IPS-18a (cell line): ENCODE results near the gene KLF9.
"Not testable (repeated sequence)": the region's sequence is repeated elsewhere in the genome, so short reads cannot be mapped to it uniquely, and the experiment has no call there.

Source experiments
- H3K27ac ChIP-seq: one replicate; pipeline ENCODE4 v1.5.1; 2013; ENCODE audit warnings: low read length
- H3K27me3 ChIP-seq: one replicate; pipeline ENCODE4 v1.6.1; 2013; ENCODE audit warnings: mild to moderate bottlenecking, low read length; ENCODE audit not compliant: control insufficient read depth, insufficient read depth
- H3K36me3 ChIP-seq: one replicate; pipeline ENCODE4 v1.6.1; 2013; ENCODE audit warnings: low read depth, low read length; ENCODE audit not compliant: control insufficient read depth
- H3K4me1 ChIP-seq: one replicate; pipeline ENCODE4 v1.6.1; 2013; ENCODE audit warnings: low read depth, low read length; ENCODE audit not compliant: control insufficient read depth
- H3K4me3 ChIP-seq: one replicate; pipeline ENCODE4 v1.5.1; 2013; ENCODE audit warnings: low read length
- H3K9ac ChIP-seq: one replicate; pipeline ENCODE4 v1.6.1; 2013; ENCODE audit warnings: mild to moderate bottlenecking, low read length, moderate library complexity
- H3K9me3 ChIP-seq: one replicate; pipeline ENCODE4 v1.6.1; 2013; ENCODE audit warnings: low read depth, low read length; ENCODE audit not compliant: control insufficient read depth

The KLF9 gene

GRCh38 chr9:70402213-70402612 lies 12.2 kb downstream of the KLF9 start:
- H3K4me3 ChIP-seq: no peak overlapping the region
- H3K27ac ChIP-seq: no peak overlapping the region
- H3K9ac ChIP-seq: no peak overlapping the region
- no peaks in the 10 kb centered on the region for H3K9me3 ChIP-seq
- no peaks in the 10 kb centered on the region for H3K27me3 ChIP-seq
- H3K36me3 ChIP-seq: no peaks in the 10 kb centered on the region
- peaks cover 12% of the 10 kb centered on the region for H3K4me1 ChIP-seq

- H3K9ac ChIP-seq, H3K27me3 ChIP-seq, H3K36me3 ChIP-seq, H3K4me3 ChIP-seq, H3K4me1 ChIP-seq, H3K9me3 ChIP-seq, H3K27ac ChIP-seq: not testable (repeated sequence)
Observed at GRCh38 chr9:70401241-70401640, 13.2 kb downstream of the KLF9 start.

GRCh38 chr9:70400107-70400892 lies 14.2 kb downstream of the KLF9 start:
- no peaks in the 10 kb centered on the region for H3K9me3 ChIP-seq
- H3K27me3 ChIP-seq: no peaks in the 10 kb centered on the region
- no peak overlapping the region for H3K27ac ChIP-seq
- no peak overlapping the region for H3K4me3 ChIP-seq
- H3K36me3 ChIP-seq: no peaks in the 10 kb centered on the region
- H3K4me1 ChIP-seq: no peaks in the 10 kb centered on the region
- H3K9ac ChIP-seq: no peak overlapping the region

GRCh38 chr9:70399141-70399540 lies 15.3 kb downstream of the KLF9 start:
- Histone ChIP-seq H3K4me1 (no peaks in the 10 kb centered on the region), H3K27me3 (no peaks in the 10 kb centered on the region), H3K27ac (no peak overlapping the region), H3K36me3 (no peaks in the 10 kb centered on the region), H3K9ac (no peak overlapping the region), H3K4me3 (no peak overlapping the region), H3K9me3 (no peaks in the 10 kb centered on the region)

GRCh38 chr9:70398145-70398556 lies 16.3 kb downstream of the KLF9 start:
- Histone ChIP-seq H3K9me3 (no peaks in the 10 kb centered on the region), H3K4me3 (no peak overlapping the region), H3K27me3 (no peaks in the 10 kb centered on the region), H3K9ac (no peak overlapping the region), H3K36me3 (no peaks in the 10 kb centered on the region), H3K27ac (no peak overlapping the region), H3K4me1 (no peaks in the 10 kb centered on the region)

- no peak overlapping the region for H3K9ac ChIP-seq
- H3K4me1 ChIP-seq: no peaks in the 10 kb centered on the region
- no peaks in the 10 kb centered on the region for H3K36me3 ChIP-seq
- H3K4me3 ChIP-seq: no peak overlapping the region
- H3K27me3 ChIP-seq: no peaks in the 10 kb centered on the region
- H3K27ac ChIP-seq: no peak overlapping the region
- H3K9me3 ChIP-seq: no peaks in the 10 kb centered on the region
Observed at GRCh38 chr9:70395652-70396051, 18.8 kb downstream of the KLF9 start.

GRCh38 chr9:70392850-70393249 lies 21.6 kb downstream of the KLF9 start:
- Histone ChIP-seq H3K4me3 (no peak overlapping the region), H3K36me3 (no peaks in the 10 kb centered on the region), H3K27ac (no peak overlapping the region), H3K27me3 (no peaks in the 10 kb centered on the region), H3K4me1 (no peaks in the 10 kb centered on the region), H3K9ac (no peak overlapping the region), H3K9me3 (no peaks in the 10 kb centered on the region)

- Histone ChIP-seq H3K4me1 (no peaks in the 10 kb centered on the region), H3K27me3 (no peaks in the 10 kb centered on the region), H3K9me3 (no peaks in the 10 kb centered on the region), H3K27ac (no peak overlapping the region), H3K4me3 (no peak overlapping the region), H3K9ac (no peak overlapping the region), H3K36me3 (no peaks in the 10 kb centered on the region)
Observed at GRCh38 chr9:70392189-70392588, 22.3 kb downstream of the KLF9 start.

- Histone ChIP-seq H3K9ac (no peak overlapping the region), H3K4me1 (no peaks in the 10 kb centered on the region), H3K36me3 (no peaks in the 10 kb centered on the region), H3K9me3 (no peaks in the 10 kb centered on the region), H3K27me3 (no peaks in the 10 kb centered on the region), H3K27ac (no peak overlapping the region), H3K4me3 (no peak overlapping the region)
Observed at GRCh38 chr9:70390933-70391341, 23.5 kb downstream of the KLF9 start.

- Histone ChIP-seq H3K27ac (no peak overlapping the region), H3K27me3 (no peaks in the 10 kb centered on the region), H3K9ac (no peak overlapping the region), H3K4me1 (no peaks in the 10 kb centered on the region), H3K4me3 (no peak overlapping the region), H3K36me3 (no peaks in the 10 kb centered on the region), H3K9me3 (no peaks in the 10 kb centered on the region)
Observed at GRCh38 chr9:70389621-70390266, 24.7 kb downstream of the KLF9 start.

- Histone ChIP-seq H3K9me3 (no peaks in the 10 kb centered on the region), H3K4me1 (no peaks in the 10 kb centered on the region), H3K4me3 (no peak overlapping the region), H3K36me3 (no peaks in the 10 kb centered on the region), H3K27ac (no peak overlapping the region), H3K27me3 (no peaks in the 10 kb centered on the region), H3K9ac (no peak overlapping the region)
Observed at GRCh38 chr9:70389188-70389587, 25.3 kb downstream of the KLF9 start.

GRCh38 chr9:70387663-70388062 lies 26.8 kb downstream of the KLF9 start:
- H3K36me3 ChIP-seq: no peaks in the 10 kb centered on the region
- H3K9ac ChIP-seq: no peak overlapping the region
- H3K27ac ChIP-seq: no peak overlapping the region
- no peaks in the 10 kb centered on the region for H3K4me1 ChIP-seq
- no peak overlapping the region for H3K4me3 ChIP-seq
- no peaks in the 10 kb centered on the region for H3K9me3 ChIP-seq
- H3K27me3 ChIP-seq: no peaks in the 10 kb centered on the region
